Stimulated activated CD4-positive, alpha-beta T cell treated with anti-CD3 and anti-CD28 coated beads, Interleukin-4, amount 100 ng/mL, for 4 hours (primary cell): ENCODE measurements around the gene WDR46.

Experiments used
- DNase-seq, 2 experiments: peaks; one replicate each; pipeline ENCODE4 v3.0.0-alpha.2; 2020

WDR46 gene

DNA sequence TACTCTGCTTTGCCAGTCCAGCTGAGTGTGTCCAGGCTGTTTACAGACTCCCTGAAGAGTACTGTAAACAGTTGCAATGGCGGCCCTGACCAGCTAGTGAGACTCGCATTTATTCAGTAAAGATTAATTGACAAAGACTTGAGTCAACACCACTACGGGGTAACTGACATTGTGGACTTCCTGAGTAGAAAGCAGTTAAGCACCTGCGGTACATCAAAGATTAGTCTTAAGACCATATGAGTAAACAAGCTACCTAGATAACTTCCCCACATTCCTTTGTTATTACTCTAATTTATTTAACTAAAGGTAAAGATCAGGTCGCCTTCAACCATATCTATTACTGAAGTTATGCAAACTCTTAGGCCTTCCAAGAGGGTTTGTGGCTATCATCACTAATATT lies 30.0 kb downstream of the WDR46 start:
- DNase-seq: no peak

DNA sequence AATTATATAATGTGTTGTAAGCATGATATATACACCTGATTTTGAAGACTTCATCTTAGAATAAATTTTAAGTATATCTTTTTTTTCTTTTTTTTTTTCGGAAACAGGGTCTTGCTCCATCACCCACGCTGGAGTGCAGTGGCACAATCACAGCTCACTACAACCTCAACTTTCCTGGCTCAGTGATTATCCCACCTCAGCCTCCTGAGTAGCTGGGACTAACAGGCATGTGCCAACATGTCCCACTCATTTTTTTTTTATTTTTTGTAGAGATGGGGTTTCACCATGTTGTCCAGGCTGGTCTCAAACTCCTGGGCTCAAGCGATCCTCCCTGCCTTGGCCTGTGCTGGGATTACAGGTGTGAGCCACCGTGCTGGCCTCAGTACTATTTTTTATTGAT lies 34.4 kb downstream of the WDR46 start:
- no peak for DNase-seq

DNA sequence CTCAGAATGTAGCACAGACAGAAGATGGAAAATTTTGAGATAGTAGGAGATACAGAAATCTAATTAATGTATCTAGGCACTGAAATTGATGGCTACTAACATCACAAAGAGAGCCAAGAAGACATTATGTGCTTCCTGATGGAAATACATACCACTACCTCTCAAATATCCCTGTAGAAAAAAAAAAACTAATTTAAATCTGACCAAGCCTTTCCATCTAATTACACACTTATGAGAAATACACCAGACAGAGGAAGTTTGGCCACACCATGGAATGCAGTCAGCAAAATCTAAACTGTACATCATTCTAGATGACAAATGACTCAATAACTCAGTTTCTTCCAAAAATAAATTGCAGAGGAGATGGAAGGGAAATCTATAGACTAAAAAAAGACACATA lies 36.3 kb downstream of the WDR46 start:
- no peak for DNase-seq

DNA sequence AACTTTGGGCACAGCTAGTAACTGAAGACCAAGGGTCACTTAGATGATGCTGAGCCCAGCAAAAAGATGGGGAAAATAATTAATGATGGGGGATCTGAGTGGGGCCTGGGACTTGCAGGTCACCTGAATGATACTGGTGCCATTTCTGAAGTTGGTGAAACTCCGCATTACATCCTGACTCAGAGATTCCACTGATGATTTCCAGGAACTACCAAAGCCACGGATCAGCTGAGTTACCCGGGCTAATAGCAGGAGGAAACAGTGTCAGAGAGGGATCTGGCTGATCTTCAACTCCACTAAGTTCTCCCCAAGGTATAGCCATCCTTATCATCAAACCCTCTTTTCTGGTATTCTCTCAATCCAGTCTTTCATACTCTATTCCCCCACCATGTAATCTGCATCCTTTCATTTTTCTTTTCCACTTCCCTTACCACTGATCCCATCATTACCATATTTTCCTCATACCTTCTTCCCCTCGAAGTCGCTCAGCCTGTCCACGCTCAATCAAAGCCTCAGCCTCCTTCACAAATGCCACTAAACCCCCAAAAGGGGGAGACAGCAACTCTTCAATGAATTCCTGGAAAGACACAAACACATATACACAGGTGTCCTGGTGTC lies 37.5 kb downstream of the WDR46 start:
- no peak for DNase-seq

DNA sequence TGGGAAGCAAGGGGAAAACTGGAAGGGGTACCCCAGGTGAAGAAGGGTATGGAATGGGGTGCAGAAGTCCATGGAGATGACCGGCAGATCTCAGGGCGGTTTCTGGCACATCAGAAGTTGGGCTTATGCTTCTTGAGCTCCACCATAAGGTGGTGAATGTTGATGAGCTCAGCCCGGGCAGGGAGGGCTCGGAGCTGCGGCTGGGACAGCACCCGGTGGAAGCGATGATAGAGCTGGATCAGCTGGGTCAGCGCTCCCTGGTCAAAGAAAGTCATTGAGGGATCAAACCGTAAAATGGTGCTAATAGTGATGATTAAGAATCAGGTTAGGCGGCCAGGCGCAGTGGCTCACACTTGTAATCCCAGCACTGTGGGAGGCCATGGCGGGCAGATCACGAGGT lies 38.3 kb downstream of the WDR46 start:
- DNase-seq: no peak

DNA sequence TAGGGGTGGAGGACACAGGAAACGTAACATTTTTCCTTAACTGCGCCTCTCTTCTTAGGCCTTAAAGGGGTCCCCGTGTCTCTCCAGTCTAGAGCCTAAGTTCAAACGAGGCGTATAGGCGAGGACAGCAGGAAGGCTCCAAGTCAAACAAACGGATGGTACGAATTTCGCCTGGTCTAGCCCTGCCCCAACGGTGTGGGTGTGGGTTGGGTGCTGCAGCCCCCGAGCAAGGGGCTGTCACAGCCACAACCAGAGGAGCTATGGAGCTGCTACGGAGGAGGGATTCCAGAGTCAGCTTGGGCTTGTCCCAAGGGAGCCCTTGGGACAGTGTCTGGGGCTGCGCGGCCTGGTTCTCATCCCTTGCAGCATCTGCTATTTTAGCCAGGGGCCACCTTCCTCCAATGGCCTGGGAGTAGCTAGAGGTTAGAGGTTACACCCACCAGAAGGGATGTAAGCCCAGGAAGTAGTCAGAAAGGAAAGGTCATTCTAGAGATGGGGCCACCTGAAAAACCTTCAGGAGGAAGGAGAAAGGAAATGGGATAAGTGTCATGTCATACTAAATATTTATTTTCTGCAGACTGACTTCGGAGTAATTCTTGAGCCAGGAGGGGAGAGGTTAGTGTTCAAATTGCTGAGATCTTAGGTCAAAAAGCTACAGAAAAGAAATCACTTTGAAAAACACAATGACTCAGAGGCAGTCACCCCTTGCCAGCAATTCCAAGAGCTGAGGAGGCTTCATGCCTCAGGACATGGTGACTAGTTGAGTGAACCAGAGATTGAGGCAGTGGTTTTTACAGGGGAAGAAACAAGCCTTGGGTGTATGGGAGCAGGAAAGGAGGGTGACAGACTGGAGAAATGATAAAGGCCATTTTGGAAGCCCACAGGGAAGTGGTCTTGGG lies 39.1 kb downstream of the WDR46 start:
- DNase-seq: no peak

DNA sequence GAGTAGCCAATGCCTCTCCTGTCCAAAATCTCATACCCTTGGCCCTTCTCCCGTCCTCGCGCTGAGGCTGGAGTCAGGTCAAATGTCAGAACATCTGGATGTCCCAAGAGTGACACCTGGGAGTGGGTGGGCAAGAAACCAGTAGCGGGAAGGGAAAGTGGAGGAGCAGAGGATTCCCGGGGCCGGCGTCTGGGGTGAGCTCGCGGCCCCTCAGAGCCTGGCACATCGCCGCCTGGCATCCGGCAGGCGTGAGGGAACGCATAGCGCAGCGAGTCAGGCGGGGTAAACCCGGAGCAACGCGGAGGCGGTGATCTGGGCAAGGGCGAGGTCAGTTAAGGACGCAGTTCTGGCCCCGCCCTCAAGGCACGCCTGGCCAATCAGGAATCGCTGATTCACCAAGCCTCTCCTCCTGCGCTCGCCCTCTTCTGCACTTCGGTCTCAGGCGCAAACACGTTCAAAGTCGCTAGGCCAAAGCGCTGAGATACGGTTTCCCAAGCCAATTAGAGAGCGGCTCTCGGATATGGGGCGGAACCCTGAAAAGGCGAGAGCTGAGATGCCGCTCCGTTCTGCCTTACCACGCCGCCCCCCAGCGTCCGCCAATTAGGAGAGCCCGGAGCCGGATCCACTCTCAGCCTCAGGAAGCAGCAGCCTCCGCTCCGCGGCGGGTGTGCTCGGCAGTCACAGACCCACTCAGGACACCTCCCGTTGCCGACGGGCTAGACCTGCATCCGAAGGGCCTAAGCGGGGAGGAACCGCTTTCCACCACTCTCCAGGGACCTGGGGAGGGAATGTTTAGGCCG lies 39.9 kb downstream of the WDR46 start:
- peak; percentile 89 to 94 for DNase-seq

DNA sequence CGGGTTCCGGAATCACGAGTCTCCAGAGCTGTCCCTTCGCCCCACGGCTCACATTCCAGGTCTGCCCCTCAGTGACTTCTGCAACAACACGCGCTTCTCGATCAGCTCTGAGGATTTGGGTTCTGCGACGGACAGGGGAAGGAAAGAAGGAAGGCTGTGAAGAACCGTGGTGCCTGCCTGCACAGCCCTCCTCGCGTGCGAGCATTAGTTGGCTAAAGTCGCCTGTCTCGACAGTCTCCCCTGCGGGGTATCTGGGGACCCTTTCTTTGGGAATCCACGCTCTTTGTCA lies 40.5 kb downstream of the WDR46 start:
- DNase-seq: no peak

DNA sequence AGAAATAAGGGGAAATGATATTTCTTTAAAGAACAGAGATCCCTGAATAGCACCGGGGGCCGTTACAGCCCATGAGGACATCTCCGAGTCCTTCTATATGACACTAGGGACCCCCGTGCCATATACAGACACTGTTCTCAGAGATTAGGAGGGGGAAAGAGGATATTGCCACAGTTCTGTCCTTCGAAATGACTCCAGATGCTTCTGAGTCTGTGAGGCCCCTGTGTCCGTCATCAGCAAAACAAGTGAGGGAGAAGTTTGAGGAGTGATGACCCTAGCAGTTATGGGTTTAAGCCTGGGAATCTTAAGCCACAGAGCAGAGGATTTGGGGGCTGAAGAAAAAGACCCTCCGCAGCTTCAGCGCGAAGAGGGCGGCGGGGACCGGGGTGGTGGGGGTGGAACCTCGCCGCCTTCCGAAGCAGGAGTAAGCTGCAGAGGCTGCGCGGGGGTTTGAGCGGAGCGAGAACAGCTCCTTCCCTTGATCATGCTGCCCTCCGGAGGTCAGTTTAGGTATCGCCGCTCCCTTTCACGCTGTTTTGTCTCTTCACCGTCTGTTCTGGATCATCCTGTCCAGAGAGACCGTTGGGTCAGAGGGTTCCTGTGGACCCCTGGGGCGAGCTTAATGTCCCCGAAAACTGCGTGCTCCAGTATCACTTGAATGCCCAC lies 40.9 kb downstream of the WDR46 start:
- DNase-seq: peak; percentile 88 to 90

DNA sequence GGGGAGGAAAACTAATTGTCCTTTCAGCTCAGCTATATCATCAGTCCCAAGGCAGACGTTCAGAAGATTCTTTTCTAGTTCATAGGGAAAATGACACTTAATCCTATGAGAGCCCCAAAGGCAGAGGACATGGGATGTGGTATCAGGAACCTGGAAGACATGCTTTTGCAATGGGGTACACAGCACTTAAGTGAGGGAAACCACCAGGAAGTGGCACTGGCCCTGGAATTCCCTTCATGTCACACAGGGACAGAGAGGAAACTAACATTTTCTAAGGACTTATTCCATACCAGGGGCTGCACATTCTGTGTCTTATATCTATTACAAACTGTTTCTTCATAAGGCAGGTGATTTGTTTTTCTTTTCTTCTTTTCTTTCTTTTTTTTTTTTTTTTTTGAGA lies 45.6 kb downstream of the WDR46 start:
- DNase-seq: no peak

DNA sequence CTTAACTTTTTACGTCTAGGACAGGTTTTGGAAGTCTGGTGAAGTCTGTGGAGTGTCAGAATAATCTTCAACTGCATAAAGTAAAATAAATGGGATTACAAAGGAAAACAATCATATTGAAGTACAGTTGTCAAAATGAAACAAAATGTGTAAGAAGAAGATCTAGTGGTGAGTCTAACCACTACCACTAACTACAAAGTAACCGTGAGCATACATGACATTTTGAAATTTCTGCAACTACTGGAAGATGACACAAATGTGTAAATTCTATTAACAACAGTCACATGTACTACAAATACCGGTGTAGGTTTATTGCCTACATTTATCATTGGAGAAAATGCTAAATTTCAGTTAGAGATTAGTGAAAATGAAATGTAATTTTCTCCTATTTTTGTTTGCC lies 47.1 kb downstream of the WDR46 start:
- DNase-seq: no peak

DNA sequence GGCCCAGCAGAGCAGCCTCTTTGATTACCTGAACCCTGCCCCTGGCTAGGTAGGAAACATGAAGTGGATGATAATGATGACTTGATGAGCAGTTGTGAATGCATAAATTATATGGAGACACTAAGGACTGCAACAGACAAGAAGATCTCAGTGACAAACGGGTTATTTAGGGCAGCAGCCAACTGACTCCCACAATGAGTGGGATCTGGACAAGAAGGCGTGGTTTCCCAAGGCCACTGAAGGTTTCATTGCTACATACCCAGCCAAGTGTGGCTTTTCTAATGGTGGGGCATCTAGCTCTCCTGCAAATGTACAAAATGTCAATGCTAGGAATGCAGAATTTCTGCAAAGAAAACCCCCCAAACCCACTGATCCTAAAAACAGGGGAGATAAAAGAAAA lies 51.3 kb downstream of the WDR46 start:
- no peak for DNase-seq

DNA sequence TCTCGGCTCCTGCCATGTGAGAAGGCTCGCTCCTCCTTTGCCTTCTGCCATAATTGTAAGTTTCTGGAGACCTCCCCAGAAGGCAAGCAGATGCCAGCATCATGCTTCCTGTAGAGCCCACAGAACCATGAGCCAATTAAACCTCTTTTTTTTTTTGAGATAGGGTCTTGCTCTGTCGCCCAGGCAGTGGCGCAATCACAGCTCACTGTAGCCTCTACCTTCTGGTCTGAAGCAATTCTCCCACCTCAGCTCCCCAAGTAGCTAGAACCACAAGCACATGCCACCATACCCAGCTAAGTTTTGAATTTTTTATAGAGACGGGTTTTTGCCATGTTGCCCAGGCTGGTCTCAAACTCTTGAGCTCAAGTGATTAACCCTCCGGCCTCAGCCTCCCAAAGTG lies 52.2 kb downstream of the WDR46 start:
- no peak for DNase-seq

DNA sequence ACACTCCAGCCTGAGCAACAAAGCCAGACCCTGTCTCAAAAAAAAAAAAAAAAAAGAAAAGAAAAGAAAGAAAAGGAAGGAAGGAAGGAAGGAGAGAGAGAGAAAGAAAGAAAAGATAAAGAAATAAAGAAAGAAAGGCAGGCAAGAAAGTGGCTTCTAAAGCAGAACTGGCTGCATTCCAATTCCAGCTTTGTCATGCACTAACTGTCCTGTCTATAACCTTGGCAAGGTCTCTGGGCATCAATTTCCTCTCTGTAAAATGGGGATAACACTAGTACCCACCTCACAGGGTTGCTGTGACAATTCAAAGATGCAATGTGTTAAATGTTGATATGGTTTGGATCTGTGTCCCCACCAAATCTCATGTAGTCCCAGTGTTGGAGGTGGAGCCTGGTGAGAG lies 52.7 kb downstream of the WDR46 start:
- no peak for DNase-seq

DNA sequence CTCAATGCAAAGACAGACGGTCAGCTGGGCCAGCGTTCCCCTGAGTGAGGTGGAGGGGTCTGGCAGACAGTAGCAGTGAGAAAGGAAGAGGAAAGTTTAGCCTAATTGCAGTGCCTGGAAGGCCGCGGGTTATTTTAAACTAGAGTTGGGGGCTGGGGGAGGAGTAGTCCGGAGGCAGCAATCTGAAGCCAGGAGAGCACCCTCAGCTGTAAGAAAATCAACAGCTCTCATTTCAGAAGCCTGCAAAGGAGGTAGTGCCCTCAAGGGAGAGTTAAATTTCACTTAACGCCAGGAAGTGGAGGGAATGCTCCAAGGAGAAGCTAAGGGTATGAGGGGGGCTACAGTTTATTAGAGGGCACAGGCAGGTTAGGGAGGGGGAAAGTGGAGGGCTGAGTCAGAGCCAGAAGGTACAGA lies 53.8 kb downstream of the WDR46 start:
- no peak for DNase-seq
